ENCODE measurements around the gene TNFAIP3.

DNA sequence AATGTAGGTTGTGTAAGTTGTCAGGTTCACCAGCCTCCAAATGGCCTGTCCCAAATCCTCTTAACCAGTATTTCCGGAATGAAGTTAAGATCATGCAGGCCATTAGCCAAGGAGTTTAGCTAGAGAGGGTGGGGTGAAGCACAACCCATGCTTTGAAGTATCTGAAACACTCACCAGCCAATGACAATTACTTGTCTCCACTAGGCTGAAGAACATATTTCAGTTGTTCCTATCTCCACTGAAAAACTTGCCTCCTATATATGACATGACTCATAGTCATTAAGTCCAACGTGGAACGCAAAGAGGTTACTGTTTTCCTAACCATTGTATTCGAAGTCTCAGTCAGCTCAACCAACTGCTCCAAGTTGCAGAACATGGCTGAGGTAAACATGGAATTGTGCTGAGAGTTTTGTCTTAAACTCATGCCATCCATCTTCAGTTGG, 37.4 kb upstream of the TNFAIP3 start:
- TF ChIP-seq, protein P1, sequence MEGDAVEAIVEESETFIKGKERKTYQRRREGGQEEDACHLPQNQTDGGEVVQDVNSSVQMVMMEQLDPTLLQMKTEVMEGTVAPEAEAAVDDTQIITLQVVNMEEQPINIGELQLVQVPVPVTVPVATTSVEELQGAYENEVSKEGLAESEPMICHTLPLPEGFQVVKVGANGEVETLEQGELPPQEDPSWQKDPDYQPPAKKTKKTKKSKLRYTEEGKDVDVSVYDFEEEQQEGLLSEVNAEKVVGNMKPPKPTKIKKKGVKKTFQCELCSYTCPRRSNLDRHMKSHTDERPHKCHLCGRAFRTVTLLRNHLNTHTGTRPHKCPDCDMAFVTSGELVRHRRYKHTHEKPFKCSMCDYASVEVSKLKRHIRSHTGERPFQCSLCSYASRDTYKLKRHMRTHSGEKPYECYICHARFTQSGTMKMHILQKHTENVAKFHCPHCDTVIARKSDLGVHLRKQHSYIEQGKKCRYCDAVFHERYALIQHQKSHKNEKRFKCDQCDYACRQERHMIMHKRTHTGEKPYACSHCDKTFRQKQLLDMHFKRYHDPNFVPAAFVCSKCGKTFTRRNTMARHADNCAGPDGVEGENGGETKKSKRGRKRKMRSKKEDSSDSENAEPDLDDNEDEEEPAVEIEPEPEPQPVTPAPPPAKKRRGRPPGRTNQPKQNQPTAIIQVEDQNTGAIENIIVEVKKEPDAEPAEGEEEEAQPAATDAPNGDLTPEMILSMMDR (IDR thresholded peaks at IDR 0.05; ENCODE audit: low read depth, low read length), result no peak
- TF ChIP-seq EZH2phosphoT487 (IDR thresholded peaks at IDR 0.05; ENCODE audit: low read depth), result no peak
